GM23338 (cell line): ENCODE results near the gene CCDC60. TPM values are rescaled to one million over a fixed set of nuclear protein-coding genes. Genes with fewer than 3 reads are reported as not detected.

Source experiments
- polyA plus RNA-seq: library from polyadenylated mRNA; unstranded; fragments of >200 nt; fragmentation: Nextera tagmentation; extraction: Ambion mirVana; gene quantifications from 2 replicates; pipeline ENCODE4 v1.2.1, GENCODE V29; 2016
- total RNA-seq: library from RNA; depleted of rRNA; stranded (reverse); fragments of >200 nt; shearing (Covaris generic); gene quantifications from 2 replicates; pipeline ENCODE4 v1.2.3, GENCODE V29; 2014; rRNA removed

Gene CCDC60
- total and polyA plus RNA-seq, 2 experiments from 2014 or later: 0.53 TPM; not detected in 1

Other genes starting within 250 kb of the CCDC60 start
- gene HSPB8, start 155.8 kb upstream of the CCDC60 start, total RNA-seq: 4.7 and 4.8 TPM in 2 replicates
- 3.5 and 4.3 TPM in 2 replicates for gene HSPB8, start 155.8 kb upstream of the CCDC60 start, polyA plus RNA-seq